ENCODE results near the gene OR6Q1. TPM values are rescaled to one million over a fixed set of nuclear protein-coding genes. Genes with fewer than 3 reads are reported as not detected.

Gene OR6Q1
- total RNA-seq (2022; extraction: Qiagen RNA extraction): not detected in 5 replicates

GRCh38 chr11:58030653-58031052 is at the start of gene OR6Q1:
Gene OR6Q1 (plus strand): TSS chr11:58030953. CDS start chr11:58030953, 0 bp downstream.

GRCh38 chr11:58023435-58023931 is 7.3 kb upstream of the OR6Q1 start, which contains the start of gene OR9Q1:
Gene OR9Q1 (plus strand): TSS chr11:58023881. CDS start chr11:58179445, 155,564 bp downstream.

Other genes starting within 250 kb of the OR6Q1 start
- gene OR9Q1, start 7.1 kb upstream of the OR6Q1 start, total RNA-seq (2022; extraction: Qiagen RNA extraction): not detected in 5 replicates
- not detected in 5 replicates for gene OR9I1, start 94.6 kb downstream of the OR6Q1 start, total RNA-seq (2022; extraction: Qiagen RNA extraction)
- not detected in 5 replicates for gene OR9Q2, start 158.1 kb downstream of the OR6Q1 start, total RNA-seq (2022; extraction: Qiagen RNA extraction)
- gene OR1S2, start 173.2 kb downstream of the OR6Q1 start, total RNA-seq (2022; extraction: Qiagen RNA extraction): not detected in 5 replicates
- gene OR1S1, start 181.8 kb downstream of the OR6Q1 start, total RNA-seq (2022; extraction: Qiagen RNA extraction): not detected in 5 replicates
- gene OR10Q1, start 198.0 kb downstream of the OR6Q1 start, total RNA-seq (2022; extraction: Qiagen RNA extraction): not detected in 5 replicates
- gene OR10W1, start 237.3 kb downstream of the OR6Q1 start, total RNA-seq (2022; extraction: Qiagen RNA extraction): not detected in 5 replicates